NT2/D1 (cell line): ENCODE results near the gene NDUFB1.

Experiments
- YY1 ChIP-seq: IDR thresholded peaks from 2 replicates; pipeline ENCODE4 v1.6.1; 2011; ENCODE audit not compliant: insufficient read length, insufficient read depth
- ZNF274 ChIP-seq: IDR thresholded peaks from 2 replicates; pipeline ENCODE4 v1.6.1; 2011; ENCODE audit warnings: mild to moderate bottlenecking, low read depth, low read length

DNA sequence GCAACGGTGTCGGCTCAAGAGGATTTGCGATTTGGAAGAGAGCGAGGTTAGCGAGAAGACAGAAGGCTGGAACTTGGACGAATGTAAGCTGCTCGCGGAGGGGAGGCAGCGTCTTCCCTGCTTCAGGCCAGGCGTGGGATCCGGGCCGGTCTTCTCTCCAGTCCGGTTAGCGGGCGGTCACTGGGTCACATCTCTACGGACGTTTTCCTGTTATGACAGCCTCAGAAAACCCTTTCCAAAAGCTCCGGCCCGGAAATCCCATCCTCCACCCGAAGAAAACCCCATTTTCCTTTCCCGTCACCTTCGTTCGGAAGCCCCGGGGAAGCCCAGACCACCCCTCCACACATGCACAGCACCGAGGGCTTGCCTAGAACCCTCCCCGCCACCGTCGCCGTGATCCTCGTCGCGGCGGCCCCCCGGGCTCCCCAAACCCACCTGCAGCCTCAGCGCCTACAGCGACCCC is 268 bp downstream of the NDUFB1 start:
- TF ChIP-seq YY1 (no peak), ZNF274 (no peak)
